HepG2 (cell line): ENCODE results near the gene FAM118B.

Experiments used
- ATF6 ChIP-seq: sonication (generic); formaldehyde crosslinking; conservative IDR thresholded peaks from 2 replicates; pipeline ENCODE4 v1.4.0; 2020; ENCODE audit warnings: missing genetic modification reagents
- CREB1 ChIP-seq, 2 experiments: fragments of 450-650 bp in 1 of 2; IDR thresholded peaks; 2 replicates each; pipeline ENCODE4 v1.6.1; 2016 to 2017; ENCODE audit warnings: control low read depth in 1 of 2, mild to moderate bottlenecking in 1 of 2, missing compliant biosample characterization in 1 of 2, missing genetic modification characterization in 1 of 2
- CTCF ChIP-seq: sonication (generic); formaldehyde crosslinking; IDR thresholded peaks from 2 replicates; pipeline ENCODE4 v1.5.0; 2020; ENCODE audit warnings: mild to moderate bottlenecking, missing genetic modification reagents, moderate library complexity
- HNRNPK ChIP-seq: fragments of 200-400 bp; formaldehyde crosslinking; IDR thresholded peaks from 2 replicates; pipeline ENCODE4 v1.6.1; 2018; ENCODE audit warnings: low read length, low read depth, moderate library complexity, mild to moderate bottlenecking; ENCODE audit not compliant: poor library complexity, severe bottlenecking
- KDM6A ChIP-seq: IDR thresholded peaks from 2 replicates; pipeline ENCODE4 v1.6.1; 2016; ENCODE audit warnings: low read depth
- POLR2AphosphoS5 ChIP-seq: IDR thresholded peaks from 2 replicates; pipeline ENCODE4 v1.6.1; 2012; ENCODE audit warnings: low read depth, low read length
- SP1 ChIP-seq, 2 experiments: fragments of 450-650 bp in 1 of 2; sonication (generic) in 1 of 2; formaldehyde crosslinking in 1 of 2; IDR thresholded peaks; 2 replicates each; pipeline versions ENCODE4 v1.4.0 to v1.6.1; 2016 to 2020; ENCODE audit warnings: missing genetic modification reagents in 1 of 2

GRCh38 chr11:126229858-126230540, 18.4 kb downstream of the FAM118B start:
- TF ChIP-seq KDM6A (CRISPR knock-in tag) (no peak), CREB1 (IDR thresholded peaks at IDR 0.05) (no peak), CREB1 (CRISPR knock-in tag; IDR thresholded peaks at IDR 0.05) (no peak), POLR2AphosphoS5 (no peak), ATF6 (CRISPR knock-in tag) (no peak), HNRNPK (no peak), SP1 (IDR thresholded peaks at IDR 0.05) (no peak), SP1 (CRISPR knock-in tag; IDR thresholded peaks at IDR 0.05) (no peak), CTCF (CRISPR knock-in tag) (no peak)
